Caco-2 (cell line): ENCODE results near the gene GRIA3. TPM values are rescaled to one million over a fixed set of nuclear protein-coding genes. Genes with fewer than 3 reads are reported as not detected.

ENCODE experiments used
- BruUV-seq: library from RNA; stranded (reverse); fragments of 400-500 nt; replicated peaks from 2 replicates; lab custom pipeline; 2021; lab: Mats Ljungman, UMichigan
- CTCF ChIA-PET: fragments of 300-600 bp; sonication (Branson Sonifier 250); formaldehyde crosslinking; loops from one replicate; lab custom pipeline; 2022; ENCODE audit warnings: antibody characterized with exemption; lab: Charles Lee
- POLR2A ChIA-PET: fragments of 300-600 bp; sonication (Branson Sonifier 250); formaldehyde crosslinking; loops from one replicate; lab custom pipeline; 2022; ENCODE audit warnings: antibody characterized with exemption; lab: Charles Lee
- DNase-seq, 2 experiments: peaks; one replicate each; pipeline versions ENCODE4 v3.0.0 to v3.0.0-alpha.2; 2020 to 2022
- H3K27me3 ChIP-seq: replicated peaks from 2 replicates; pipeline ENCODE4 v1.6.0; 2011; ENCODE audit warnings: low read length; ENCODE audit not compliant: control insufficient read depth, insufficient read depth
- H3K36me3 ChIP-seq: 2 replicates; pipeline ENCODE4 v1.5.1; 2011; ENCODE audit warnings: low read length; ENCODE audit not compliant: control insufficient read depth, insufficient read depth
- H3K4me1 ChIP-seq: fragments of 250-450 bp; sonication (Bioruptor Pico); 2 replicates; pipeline ENCODE4 v1.5.1; 2020; ENCODE audit warnings: mild to moderate bottlenecking
- H3K4me3 ChIP-seq: 2 replicates; pipeline ENCODE4 v1.5.1; 2011; ENCODE audit warnings: low read depth, mild to moderate bottlenecking, control low read depth, low read length
- H3K9me3 ChIP-seq: fragments of 250-450 bp; sonication (Bioruptor Pico); 2 replicates; pipeline ENCODE4 v1.5.1; 2020; ENCODE audit warnings: mild to moderate bottlenecking, moderate library complexity
- H3K27ac Mint-ChIP-seq: one replicate; pipeline ENCODE4 v1.8.0; 2022; ENCODE audit warnings: mixed read lengths; ENCODE audit not compliant: unreplicated experiment
- H3K27me3 Mint-ChIP-seq: one replicate; pipeline ENCODE4 v1.8.0; 2022; ENCODE audit warnings: mixed read lengths; ENCODE audit not compliant: insufficient read depth, unreplicated experiment
- H3K36me3 Mint-ChIP-seq: one replicate; pipeline ENCODE4 v1.8.0; 2022; ENCODE audit warnings: mild to moderate bottlenecking, mixed read lengths; ENCODE audit not compliant: insufficient read depth, unreplicated experiment
- H3K4me1 Mint-ChIP-seq: one replicate; pipeline ENCODE4 v1.8.0; 2022; ENCODE audit warnings: low read depth, mixed read lengths; ENCODE audit not compliant: unreplicated experiment
- H3K4me3 Mint-ChIP-seq: one replicate; pipeline ENCODE4 v1.8.0; 2022; ENCODE audit warnings: mild to moderate bottlenecking, moderate library complexity, mixed read lengths; ENCODE audit not compliant: unreplicated experiment
- H3K9me3 Mint-ChIP-seq: one replicate; pipeline ENCODE4 v1.8.0; 2022; ENCODE audit warnings: mixed read lengths; ENCODE audit not compliant: unreplicated experiment
- CTCF ChIP-seq, 2 experiments: fragments of 200-600 bp in 1 of 2; IDR thresholded peaks; 1 replicate in 1 of 2; 2 replicates in 1 of 2; pipeline versions ENCODE4 v1.5.1 to v1.8.0; 2011 to 2022; ENCODE audit warnings: antibody characterized with exemption in 1 of 2, control low read depth in 1 of 2, inconsistent platforms in 1 of 2, low read depth in 1 of 2, low read length in 1 of 2, mild to moderate bottlenecking in 1 of 2, moderate library complexity in 1 of 2; ENCODE audit not compliant: insufficient read depth in 1 of 2, severe bottlenecking in 1 of 2, unreplicated experiment in 1 of 2
- intact Hi-C: fragments of 100-400 bp; cut with micrococcal nuclease; formaldehyde crosslinking; loops from one replicate; pipeline ENCODE4 v1.10.0; 2022; ENCODE audit not compliant: unreplicated experiment
- total RNA-seq: library from RNA; stranded (reverse); gene quantifications from 2 replicates; pipeline ENCODE4 v1.2.3, GENCODE V29; 2022

GRIA3 gene
- total RNA-seq, 1 experiment from 2014 or later, result not detected

GRCh38 chrX:123181233-123181914 lies 2.7 kb upstream of the GRIA3 start:
- Histone ChIP-seq H3K9me3 (no peaks in the 10 kb centered on the region), H3K36me3 (no peaks in the 10 kb centered on the region), H3K27me3 (no peaks in the 10 kb centered on the region), H3K4me3 (no peak overlapping the region), H3K4me1 (no peaks in the 10 kb centered on the region)
- Mint-ChIP-seq H3K27me3 (peaks cover 5% of the 10 kb centered on the region), H3K4me3 (no peak overlapping the region), H3K4me1 (no peaks in the 10 kb centered on the region), H3K9me3 (no peaks in the 10 kb centered on the region), H3K27ac (no peak overlapping the region), H3K36me3 (no peaks in the 10 kb centered on the region)
- ChIA-PET CTCF (no interaction called here), POLR2A (no interaction called here)
- BruUV-seq, result no TSS peak
- intact Hi-C loops, result no loop called here
- DNase-seq, result no peak
- no peak for TF ChIP-seq CTCF (IDR thresholded peaks at IDR 0.05; ENCODE audit: insufficient read depth in 1 of 2, low read depth in 1 of 2, low read length in 1 of 2, severe bottlenecking in 1 of 2, unreplicated experiment in 1 of 2)

GRCh38 chrX:123184866-123185276 lies 793 bp downstream of the GRIA3 start:
- Histone ChIP-seq H3K27me3 (no peaks in the 10 kb centered on the region), H3K36me3 (no peaks in the 10 kb centered on the region), H3K4me1 (no peaks in the 10 kb centered on the region), H3K9me3 (no peaks in the 10 kb centered on the region), H3K4me3 (no peak overlapping the region)
- H3K27ac Mint-ChIP-seq, result no peak overlapping the region
- peaks cover 5% of the 10 kb centered on the region for H3K27me3 Mint-ChIP-seq
- DNase-seq, result no peak
- no peaks in the 10 kb centered on the region for H3K9me3 Mint-ChIP-seq
- intact Hi-C loops, result no loop called here
- no peak overlapping the region for H3K4me3 Mint-ChIP-seq
- ChIA-PET CTCF (no interaction called here), POLR2A (no interaction called here)
- H3K4me1 Mint-ChIP-seq, result no peaks in the 10 kb centered on the region
- no TSS peak for BruUV-seq
- TF ChIP-seq CTCF (IDR thresholded peaks at IDR 0.05; ENCODE audit: insufficient read depth in 1 of 2, low read depth in 1 of 2, low read length in 1 of 2, severe bottlenecking in 1 of 2, unreplicated experiment in 1 of 2), result no peak
- H3K36me3 Mint-ChIP-seq, result no peaks in the 10 kb centered on the region

GRCh38 chrX:123185721-123186120 lies 1.6 kb downstream of the GRIA3 start:
- H3K9me3 ChIP-seq, result no peaks in the 10 kb centered on the region
- H3K4me3 Mint-ChIP-seq, result no peak overlapping the region
- no peaks in the 10 kb centered on the region for H3K4me1 Mint-ChIP-seq
- H3K27me3 Mint-ChIP-seq, result peaks cover 7% of the 10 kb centered on the region
- CTCF ChIA-PET, result no interaction called here
- H3K36me3 Mint-ChIP-seq, result no peaks in the 10 kb centered on the region
- no peaks in the 10 kb centered on the region for H3K9me3 Mint-ChIP-seq
- no peaks in the 10 kb centered on the region for H3K36me3 ChIP-seq
- no peak overlapping the region for H3K4me3 ChIP-seq
- no peaks in the 10 kb centered on the region for H3K27me3 ChIP-seq
- POLR2A ChIA-PET, result no interaction called here
- no TSS peak for BruUV-seq
- no peak for DNase-seq
- no peak for TF ChIP-seq CTCF (IDR thresholded peaks at IDR 0.05; ENCODE audit: insufficient read depth in 1 of 2, low read depth in 1 of 2, low read length in 1 of 2, severe bottlenecking in 1 of 2, unreplicated experiment in 1 of 2)
- no peaks in the 10 kb centered on the region for H3K4me1 ChIP-seq
- H3K27ac Mint-ChIP-seq, result no peak overlapping the region
- intact Hi-C loops, result no loop called here
